ENCODE data around the gene KLHL30. TPM values are rescaled to one million over a fixed set of nuclear protein-coding genes. Genes with fewer than 3 reads are reported as not detected.

KLHL30 gene
- polyA plus RNA-seq, 1 donor (not counting 4 experiments of a cell fraction or from before 2014, with no cell fraction given), result not detected

- no peaks in the 10 kb centered on the region for H3K36me3 ChIP-seq (ENCODE audit: control insufficient read depth in 2 of 2, extremely low read depth in 1 of 2, insufficient read depth in 2 of 2, low read length in 2 of 2)
- TF ChIP-seq CTCF (optimal IDR thresholded peaks at IDR 0.05 in 1 of 3, IDR thresholded peaks at IDR 0.05 in 1 of 3, conservative IDR thresholded peaks at IDR 0.05 in 1 of 3; ENCODE audit: extremely low read depth in 1 of 3, insufficient read depth in 2 of 3, low read length in 3 of 3), result no peak
- TF ChIP-seq EZH2 (IDR thresholded peaks at IDR 0.05; ENCODE audit: low read length), result no peak
- peaks cover 5% of the 10 kb centered on the region for H3K27me3 ChIP-seq (ENCODE audit: control insufficient read depth, extremely low read depth, insufficient read depth, low read length)
- dilution Hi-C loops (cut with MboI; ENCODE audit: extremely low pct_ligation_motif_present, low sequenced_read_pairs), result no loop called here
- H3K4me2 ChIP-seq (ENCODE audit: control insufficient read depth, extremely low read depth, insufficient read depth, low read depth, low read length), result no peak overlapping the region
- FAIRE-seq (no peak), DNase-seq (ENCODE audit: low read depth, low spot score) (no peak)
- H3K4me1 ChIP-seq (ENCODE audit: control insufficient read depth, extremely low read depth, insufficient read depth, low read length), result no peaks in the 10 kb centered on the region
- H3K27ac ChIP-seq (ENCODE audit: control insufficient read depth, insufficient read depth, low read length), result no peak overlapping the region
- no peaks in the 10 kb centered on the region for H3K9me1 ChIP-seq (ENCODE audit: control insufficient read depth, extremely low read depth, insufficient read depth, low read length)
- H2AFZ ChIP-seq (ENCODE audit: control insufficient read depth, low read length), result no peak overlapping the region
- no peaks in the 10 kb centered on the region for H3K79me2 ChIP-seq (ENCODE audit: control insufficient read depth, insufficient read depth, low read length)
- no peaks in the 10 kb centered on the region for H4K20me1 ChIP-seq (ENCODE audit: control insufficient read depth, extremely low read depth, insufficient read depth, low read length)
- no peaks in the 10 kb centered on the region for H3K9me3 ChIP-seq (ENCODE audit: control insufficient read depth, low read depth, low read length)
- H3K9ac ChIP-seq (ENCODE audit: control insufficient read depth, extremely low read depth, insufficient read depth, low read length), result no peak overlapping the region
- no peak overlapping the region for H3K4me3 ChIP-seq (ENCODE audit: control insufficient read depth in 2 of 3, extremely low read depth in 1 of 3, insufficient read depth in 2 of 3, low read depth in 1 of 3, low read length in 3 of 3)
These were observed 6.6 kb upstream of the KLHL30 start for GRCh38 chr2:238131761-238132462.

- Histone ChIP-seq H3K36me3 (ENCODE audit: control insufficient read depth in 2 of 2, extremely low read depth in 1 of 2, insufficient read depth in 2 of 2, low read length in 2 of 2) (no peaks in the 10 kb centered on the region), H3K27me3 (ENCODE audit: control insufficient read depth, extremely low read depth, insufficient read depth, low read length) (peaks cover 5% of the 10 kb centered on the region), H3K9me3 (ENCODE audit: control insufficient read depth, low read depth, low read length) (no peaks in the 10 kb centered on the region), H4K20me1 (ENCODE audit: control insufficient read depth, extremely low read depth, insufficient read depth, low read length) (no peaks in the 10 kb centered on the region), H3K9ac (ENCODE audit: control insufficient read depth, extremely low read depth, insufficient read depth, low read length) (no peak overlapping the region), H3K4me3 (ENCODE audit: control insufficient read depth in 2 of 3, extremely low read depth in 1 of 3, insufficient read depth in 2 of 3, low read depth in 1 of 3, low read length in 3 of 3) (no peak overlapping the region), H3K4me2 (ENCODE audit: control insufficient read depth, extremely low read depth, insufficient read depth, low read depth, low read length) (no peak overlapping the region), H3K79me2 (ENCODE audit: control insufficient read depth, insufficient read depth, low read length) (no peaks in the 10 kb centered on the region), H3K27ac (ENCODE audit: control insufficient read depth, insufficient read depth, low read length) (no peak overlapping the region), H3K9me1 (ENCODE audit: control insufficient read depth, extremely low read depth, insufficient read depth, low read length) (no peaks in the 10 kb centered on the region), H2AFZ (ENCODE audit: control insufficient read depth, low read length) (no peak overlapping the region), H3K4me1 (ENCODE audit: control insufficient read depth, extremely low read depth, insufficient read depth, low read length) (no peaks in the 10 kb centered on the region)
- FAIRE-seq, result no peak
- TF ChIP-seq CTCF (optimal IDR thresholded peaks at IDR 0.05 in 1 of 3, IDR thresholded peaks at IDR 0.05 in 1 of 3, conservative IDR thresholded peaks at IDR 0.05 in 1 of 3; ENCODE audit: extremely low read depth in 1 of 3, insufficient read depth in 2 of 3, low read length in 3 of 3), result no peak
- dilution Hi-C loops (cut with MboI; ENCODE audit: extremely low pct_ligation_motif_present, low sequenced_read_pairs), result no loop called here
- no peak for DNase-seq (ENCODE audit: low read depth, low spot score)
These were observed 5.7 kb upstream of the KLHL30 start for GRCh38 chr2:238132463-238133450.
